Right lobe of liver (tissue), 4 donors: ENCODE measurements around the gene CTNND1.

ENCODE experiments used
- CTCF ChIP-seq, 4 donors: fragments of 200-600 bp in 3 of 4; fragments of 450-650 bp in 1 of 4; IDR thresholded peaks; one replicate each; pipeline versions ENCODE4 v1.5.1 to v1.8.0; 2016 to 2022; ENCODE audit warnings: antibody characterized with exemption in 4 of 4, mild to moderate bottlenecking in 2 of 4
- POLR2A ChIP-seq: fragments of 450-650 bp; IDR thresholded peaks from one replicate; pipeline ENCODE4 v1.6.1; 2017; ENCODE audit warnings: antibody characterized with exemption, mild to moderate bottlenecking
- donor health status: DM: no; HTN: no; CAD: no.
- donor health status: DM: no; HTN: no; CAD: no.
- donor health status: DM: no; HTN: yes; CAD: no.

DNA sequence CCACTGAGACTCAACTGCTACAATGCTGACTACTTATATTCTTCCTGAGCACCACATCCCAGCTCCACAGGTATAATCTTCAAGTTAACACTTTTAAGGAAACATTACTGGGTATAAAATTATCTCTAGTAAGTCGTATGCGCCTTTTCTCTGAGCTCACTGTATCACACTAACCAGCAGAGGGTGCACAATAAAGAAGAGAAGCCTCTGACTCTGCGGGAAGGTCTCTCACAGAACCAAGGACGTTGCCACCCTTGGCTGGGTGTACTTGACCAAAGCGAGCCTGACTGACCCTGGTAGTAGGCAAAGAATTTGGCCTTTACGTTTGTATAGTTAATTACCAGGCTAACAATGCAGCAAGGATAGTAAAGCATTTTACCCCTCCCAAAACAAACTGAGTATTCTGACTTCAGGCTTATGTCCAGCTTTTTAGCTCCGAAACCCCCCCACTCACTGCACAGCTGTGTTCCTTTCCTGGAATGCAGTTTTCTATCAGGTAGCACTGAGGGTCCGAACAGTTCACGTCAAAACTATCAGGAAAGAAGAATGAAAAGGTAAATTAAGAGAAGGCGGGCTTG lies 9.8 kb upstream of the CTNND1 start, which contains the start of gene BTBD18:
- TF ChIP-seq CTCF (IDR thresholded peaks at IDR 0.05) (peak; percentile 50 to 60 (median 56)), POLR2A (no peak)
